VCaP (cell line): ENCODE results near the gene MAD2L1BP.

ENCODE experiments used
- H3K27ac ChIP-seq: fragments of 450-650 bp; 2 replicates; pipeline ENCODE4 v1.5.1; 2017
- CTCF ChIP-seq: fragments of 450-650 bp; conservative IDR thresholded peaks from 2 replicates; pipeline ENCODE4 v1.5.1; 2017; ENCODE audit warnings: mild to moderate bottlenecking, moderate library complexity

MAD2L1BP gene

GRCh38 chr6:43621078-43621835 lies 14.4 kb upstream of the MAD2L1BP start:
- TF ChIP-seq CTCF: no peak
- no peak overlapping the region for H3K27ac ChIP-seq

- no peak overlapping the region for H3K27ac ChIP-seq
Observed at GRCh38 chr6:43621836-43622180, 13.8 kb upstream of the MAD2L1BP start.

GRCh38 chr6:43622541-43622940 lies 13.1 kb upstream of the MAD2L1BP start:
- no peak overlapping the region for H3K27ac ChIP-seq
- TF ChIP-seq CTCF: no peak

More at GRCh38 chr6:43621836-43622180, 13.8 kb upstream of the MAD2L1BP start:
- TF ChIP-seq CTCF: no peak

- no peak for TF ChIP-seq CTCF
- no peak overlapping the region for H3K27ac ChIP-seq
Observed at GRCh38 chr6:43623880-43624785, 11.5 kb upstream of the MAD2L1BP start.

GRCh38 chr6:43624786-43625288 lies 10.8 kb upstream of the MAD2L1BP start:
- no peak for TF ChIP-seq CTCF
- no peak overlapping the region for H3K27ac ChIP-seq

GRCh38 chr6:43625393-43625992 lies 10.1 kb upstream of the MAD2L1BP start:
- no peak for TF ChIP-seq CTCF
- H3K27ac ChIP-seq: no peak overlapping the region
